ENCODE results near the gene PIAS1.
"Not testable (repeated sequence)": the region's sequence is repeated elsewhere in the genome, so short reads cannot be mapped to it uniquely, and the experiment has no call there.

PIAS1 gene

GRCh38 chr15:68053701-68054627 lies at the start of gene PIAS1:
Gene PIAS1, plus strand, starts transcription at chr15:68054315. Its CDS starts 12 bp downstream, at chr15:68054327.
- DNase-seq: peak; percentile 80

GRCh38 chr15:68007642-68008041 lies 46.5 kb upstream of the PIAS1 start:
- DNase-seq: not testable (repeated sequence)

GRCh38 chr15:68010361-68011153 lies 43.6 kb upstream of the PIAS1 start:
- DNase-seq: no peak

GRCh38 chr15:68012911-68013310 lies 41.2 kb upstream of the PIAS1 start:
- DNase-seq: no peak

GRCh38 chr15:68014219-68014618 lies 39.9 kb upstream of the PIAS1 start:
- DNase-seq: no peak

GRCh38 chr15:68015244-68015643 lies 38.9 kb upstream of the PIAS1 start:
- no peak for DNase-seq

GRCh38 chr15:68017201-68017600 lies 36.9 kb upstream of the PIAS1 start:
- no peak for DNase-seq

GRCh38 chr15:68018797-68019444 lies 35.2 kb upstream of the PIAS1 start:
- DNase-seq: no peak

- no peak for DNase-seq
These were observed 34.1 kb upstream of the PIAS1 start for GRCh38 chr15:68019814-68020525.

- no peak for DNase-seq
These were observed 33.4 kb upstream of the PIAS1 start for GRCh38 chr15:68020685-68021084.

GRCh38 chr15:68022061-68022460 lies 32.1 kb upstream of the PIAS1 start:
- no peak for DNase-seq

GRCh38 chr15:68023307-68024101 lies 30.6 kb upstream of the PIAS1 start:
- DNase-seq: no peak

GRCh38 chr15:68025835-68026424 lies 28.2 kb upstream of the PIAS1 start:
- DNase-seq: no peak

GRCh38 chr15:68027388-68027787 lies 26.7 kb upstream of the PIAS1 start:
- no peak for DNase-seq

GRCh38 chr15:68028137-68028887 lies 25.8 kb upstream of the PIAS1 start:
- DNase-seq: no peak

GRCh38 chr15:68028888-68029207 lies 25.3 kb upstream of the PIAS1 start:
- DNase-seq: no peak

GRCh38 chr15:68029959-68030358 lies 24.2 kb upstream of the PIAS1 start:
- DNase-seq: no peak

- no peak for DNase-seq
These were observed 22.7 kb upstream of the PIAS1 start for GRCh38 chr15:68031404-68031803.

- no peak for DNase-seq
These were observed 21.4 kb upstream of the PIAS1 start for GRCh38 chr15:68032672-68033071.

GRCh38 chr15:68034081-68034480 lies 20.0 kb upstream of the PIAS1 start:
- no peak for DNase-seq

Measured in NCI-H1694 (cell line).